ENCODE results near the gene TEAD4. TPM values are rescaled to one million over a fixed set of nuclear protein-coding genes. Genes with fewer than 3 reads are reported as not detected.

The TEAD4 gene
- total and polyA plus RNA-seq, 2 donors (not counting 1 experiment from before 2014, with no cell fraction given) = 6.3 to 14.3 TPM

- no peak overlapping the region for H3K4me2 ChIP-seq (ENCODE audit: extremely low read depth, insufficient read depth, low read length)
- no peaks in the 10 kb centered on the region for H3K36me3 ChIP-seq (ENCODE audit: control insufficient read depth, insufficient read depth, low read length)
- no peaks in the 10 kb centered on the region for H3K9me3 ChIP-seq (ENCODE audit: control insufficient read depth, insufficient read depth, low read depth, low read length)
- TF ChIP-seq, protein P1, sequence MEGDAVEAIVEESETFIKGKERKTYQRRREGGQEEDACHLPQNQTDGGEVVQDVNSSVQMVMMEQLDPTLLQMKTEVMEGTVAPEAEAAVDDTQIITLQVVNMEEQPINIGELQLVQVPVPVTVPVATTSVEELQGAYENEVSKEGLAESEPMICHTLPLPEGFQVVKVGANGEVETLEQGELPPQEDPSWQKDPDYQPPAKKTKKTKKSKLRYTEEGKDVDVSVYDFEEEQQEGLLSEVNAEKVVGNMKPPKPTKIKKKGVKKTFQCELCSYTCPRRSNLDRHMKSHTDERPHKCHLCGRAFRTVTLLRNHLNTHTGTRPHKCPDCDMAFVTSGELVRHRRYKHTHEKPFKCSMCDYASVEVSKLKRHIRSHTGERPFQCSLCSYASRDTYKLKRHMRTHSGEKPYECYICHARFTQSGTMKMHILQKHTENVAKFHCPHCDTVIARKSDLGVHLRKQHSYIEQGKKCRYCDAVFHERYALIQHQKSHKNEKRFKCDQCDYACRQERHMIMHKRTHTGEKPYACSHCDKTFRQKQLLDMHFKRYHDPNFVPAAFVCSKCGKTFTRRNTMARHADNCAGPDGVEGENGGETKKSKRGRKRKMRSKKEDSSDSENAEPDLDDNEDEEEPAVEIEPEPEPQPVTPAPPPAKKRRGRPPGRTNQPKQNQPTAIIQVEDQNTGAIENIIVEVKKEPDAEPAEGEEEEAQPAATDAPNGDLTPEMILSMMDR (conservative IDR thresholded peaks at IDR 0.05 in 1 of 2, IDR thresholded peaks at IDR 0.05 in 1 of 2; ENCODE audit: low read depth in 1 of 2, low read length in 2 of 2) = no peak
- TF ChIP-seq EZH2 (IDR thresholded peaks at IDR 0.05; ENCODE audit: low read length, missing control alignments) = no peak
- no peaks in the 10 kb centered on the region for H4K20me1 ChIP-seq (ENCODE audit: control insufficient read depth, extremely low read depth, insufficient read depth, low read length)
- H3K9ac ChIP-seq (ENCODE audit: insufficient read depth, low read length) = no peak overlapping the region
- H3K27ac ChIP-seq (ENCODE audit: insufficient read depth, low read length) = no peak overlapping the region
- no peak overlapping the region for H2AFZ ChIP-seq (ENCODE audit: low read length)
- H3K4me3 ChIP-seq (replicated peaks in 1 of 4; ENCODE audit: control extremely low read depth in 1 of 4, insufficient read depth in 1 of 4, low read depth in 3 of 4, low read length in 4 of 4) = no peak overlapping the region
- H3K4me1 ChIP-seq (ENCODE audit: control insufficient read depth, extremely low read depth, insufficient read depth, low read length) = no peaks in the 10 kb centered on the region
- no peaks in the 10 kb centered on the region for H3K27me3 ChIP-seq (ENCODE audit: control insufficient read depth, insufficient read depth, low read length)
- no peaks in the 10 kb centered on the region for H3K79me2 ChIP-seq (ENCODE audit: control insufficient read depth, insufficient read depth, low read length)
- DNase-seq (ENCODE audit: low read depth in 2 of 2) = no peak
Measured at GRCh38 chr12:3084742-3085141, 125.5 kb downstream of the TEAD4 start.

- no peaks in the 10 kb centered on the region for H4K20me1 ChIP-seq (ENCODE audit: control insufficient read depth, extremely low read depth, insufficient read depth, low read length)
- TF ChIP-seq, protein P1 (conservative IDR thresholded peaks at IDR 0.05 in 1 of 2, IDR thresholded peaks at IDR 0.05 in 1 of 2; ENCODE audit: low read depth in 1 of 2, low read length in 2 of 2) = no peak
- TF ChIP-seq EZH2 (IDR thresholded peaks at IDR 0.05; ENCODE audit: low read length, missing control alignments) = no peak
- no peak for DNase-seq (ENCODE audit: low read depth in 2 of 2)
- no peaks in the 10 kb centered on the region for H3K4me1 ChIP-seq (ENCODE audit: control insufficient read depth, extremely low read depth, insufficient read depth, low read length)
- no peaks in the 10 kb centered on the region for H3K27me3 ChIP-seq (ENCODE audit: control insufficient read depth, insufficient read depth, low read length)
- H3K9ac ChIP-seq (ENCODE audit: insufficient read depth, low read length) = no peak overlapping the region
- H3K79me2 ChIP-seq (ENCODE audit: control insufficient read depth, insufficient read depth, low read length) = no peaks in the 10 kb centered on the region
- no peak overlapping the region for H3K27ac ChIP-seq (ENCODE audit: insufficient read depth, low read length)
- H2AFZ ChIP-seq (ENCODE audit: low read length) = no peak overlapping the region
- H3K4me2 ChIP-seq (ENCODE audit: extremely low read depth, insufficient read depth, low read length) = no peak overlapping the region
- H3K4me3 ChIP-seq (replicated peaks in 1 of 4; ENCODE audit: control extremely low read depth in 1 of 4, insufficient read depth in 1 of 4, low read depth in 3 of 4, low read length in 4 of 4) = no peak overlapping the region
- no peaks in the 10 kb centered on the region for H3K9me3 ChIP-seq (ENCODE audit: control insufficient read depth, insufficient read depth, low read depth, low read length)
- H3K36me3 ChIP-seq (ENCODE audit: control insufficient read depth, insufficient read depth, low read length) = no peaks in the 10 kb centered on the region
Measured at GRCh38 chr12:3085341-3086139, 126.3 kb downstream of the TEAD4 start.

- Histone ChIP-seq H4K20me1 (ENCODE audit: control insufficient read depth, extremely low read depth, insufficient read depth, low read length) (no peaks in the 10 kb centered on the region), H3K4me1 (ENCODE audit: control insufficient read depth, extremely low read depth, insufficient read depth, low read length) (no peaks in the 10 kb centered on the region), H3K27me3 (ENCODE audit: control insufficient read depth, insufficient read depth, low read length) (no peaks in the 10 kb centered on the region), H3K4me3 (replicated peaks in 1 of 4; ENCODE audit: control extremely low read depth in 1 of 4, insufficient read depth in 1 of 4, low read depth in 3 of 4, low read length in 4 of 4) (no peak overlapping the region), H3K9ac (ENCODE audit: insufficient read depth, low read length) (no peak overlapping the region), H3K4me2 (ENCODE audit: extremely low read depth, insufficient read depth, low read length) (no peak overlapping the region), H2AFZ (ENCODE audit: low read length) (no peak overlapping the region), H3K36me3 (ENCODE audit: control insufficient read depth, insufficient read depth, low read length) (no peaks in the 10 kb centered on the region), H3K79me2 (ENCODE audit: control insufficient read depth, insufficient read depth, low read length) (no peaks in the 10 kb centered on the region), H3K27ac (ENCODE audit: insufficient read depth, low read length) (no peak overlapping the region), H3K9me3 (ENCODE audit: control insufficient read depth, insufficient read depth, low read depth, low read length) (no peaks in the 10 kb centered on the region)
- DNase-seq (ENCODE audit: low read depth in 2 of 2) = no peak
- no peak for TF ChIP-seq EZH2 (IDR thresholded peaks at IDR 0.05; ENCODE audit: low read length, missing control alignments)
- TF ChIP-seq, protein P1 (conservative IDR thresholded peaks at IDR 0.05 in 1 of 2, IDR thresholded peaks at IDR 0.05 in 1 of 2; ENCODE audit: low read depth in 1 of 2, low read length in 2 of 2) = no peak
Measured at GRCh38 chr12:3086211-3086610, 127.0 kb downstream of the TEAD4 start.
